Measurements from ENCODE around the gene CPPED1.
"Not testable (repeated sequence)": the region's sequence is repeated elsewhere in the genome, so short reads cannot be mapped to it uniquely, and the experiment has no call there.

Gene CPPED1

GRCh38 chr16:12815361-12815760, 11.7 kb upstream of the CPPED1 start:
- Mint-ChIP-seq H3K4me1 (ENCODE audit: low read depth) (peaks cover 76% of the 10 kb centered on the region), H3K27me3 (peaks cover 6% of the 10 kb centered on the region), H3K4me3 (no peak overlapping the region), H3K9me3 (peaks cover 6% of the 10 kb centered on the region), H3K27ac (peak overlapping the region; percentile 52), H3K36me3 (ENCODE audit: low read depth) (peaks cover under 1% of the 10 kb centered on the region)
- intact Hi-C loops (cut with micrococcal nuclease), result loop anchor here (5.0 kb wide), 1 partner anchor 243 kb away; no protein-coding TSS in a partner anchor

GRCh38 chr16:12813734-12814133, 10.0 kb upstream of the CPPED1 start:
- H3K36me3 Mint-ChIP-seq (ENCODE audit: low read depth); intact Hi-C loops (cut with micrococcal nuclease); H3K27me3 Mint-ChIP-seq; H3K4me3 Mint-ChIP-seq: not testable (repeated sequence)
- peaks cover 14% of the 10 kb centered on the region for H3K9me3 Mint-ChIP-seq
- peak overlapping the region; percentile 22 for H3K27ac Mint-ChIP-seq
- H3K4me1 Mint-ChIP-seq (ENCODE audit: low read depth), result peaks cover 81% of the 10 kb centered on the region

- peak overlapping the region; percentile 22 for H3K27ac Mint-ChIP-seq
- H3K4me3 Mint-ChIP-seq; H3K36me3 Mint-ChIP-seq (ENCODE audit: low read depth); intact Hi-C loops (cut with micrococcal nuclease); H3K27me3 Mint-ChIP-seq: not testable (repeated sequence)
- peaks cover 79% of the 10 kb centered on the region for H3K4me1 Mint-ChIP-seq (ENCODE audit: low read depth)
- H3K9me3 Mint-ChIP-seq, result peaks cover 14% of the 10 kb centered on the region
Observed at GRCh38 chr16:12813321-12813720, 9.6 kb upstream of the CPPED1 start.

GRCh38 chr16:12811441-12812383, 8.0 kb upstream of the CPPED1 start:
- Mint-ChIP-seq H3K36me3 (ENCODE audit: low read depth) (peaks cover 6% of the 10 kb centered on the region), H3K4me3 (no peak overlapping the region), H3K27me3 (peaks cover 2% of the 10 kb centered on the region), H3K9me3 (peaks cover 14% of the 10 kb centered on the region), H3K27ac (no peak overlapping the region), H3K4me1 (ENCODE audit: low read depth) (peaks cover 66% of the 10 kb centered on the region)
- intact Hi-C loops (cut with micrococcal nuclease), result no loop called here

- Mint-ChIP-seq H3K27ac (no peak overlapping the region), H3K36me3 (ENCODE audit: low read depth) (peaks cover 24% of the 10 kb centered on the region), H3K27me3 (peaks cover 2% of the 10 kb centered on the region), H3K4me1 (ENCODE audit: low read depth) (peaks cover 60% of the 10 kb centered on the region), H3K9me3 (peaks cover 5% of the 10 kb centered on the region), H3K4me3 (no peak overlapping the region)
- intact Hi-C loops (cut with micrococcal nuclease), result no loop called here
Observed at GRCh38 chr16:12805066-12805465, 1.4 kb upstream of the CPPED1 start.

- peaks cover 29% of the 10 kb centered on the region for H3K36me3 Mint-ChIP-seq (ENCODE audit: low read depth)
- H3K27ac Mint-ChIP-seq, result peak overlapping the region; percentile 89
- H3K9me3 Mint-ChIP-seq, result no peaks in the 10 kb centered on the region
- peaks cover 2% of the 10 kb centered on the region for H3K27me3 Mint-ChIP-seq
- H3K4me3 Mint-ChIP-seq, result peak overlapping the region; percentile 85
- peaks cover 60% of the 10 kb centered on the region for H3K4me1 Mint-ChIP-seq (ENCODE audit: low read depth)
- intact Hi-C loops (cut with micrococcal nuclease), result loop anchor here (5.0 kb wide), 1 partner anchor 347 kb away; no protein-coding TSS in a partner anchor
Observed at GRCh38 chr16:12804395-12804794, 708 bp upstream of the CPPED1 start.

- H3K27me3 Mint-ChIP-seq, result no peaks in the 10 kb centered on the region
- peaks cover 32% of the 10 kb centered on the region for H3K36me3 Mint-ChIP-seq (ENCODE audit: low read depth)
- H3K4me3 Mint-ChIP-seq, result peak overlapping the region; percentile 85
- peaks cover 58% of the 10 kb centered on the region for H3K4me1 Mint-ChIP-seq (ENCODE audit: low read depth)
- intact Hi-C loops (cut with micrococcal nuclease), result loop anchor here (5.0 kb wide), 1 partner anchor 345 kb away; no protein-coding TSS in a partner anchor
- no peaks in the 10 kb centered on the region for H3K9me3 Mint-ChIP-seq
- peak overlapping the region; percentile 89 for H3K27ac Mint-ChIP-seq
Observed at GRCh38 chr16:12802661-12803060, 1.0 kb downstream of the CPPED1 start.

GRCh38 chr16:12802048-12802447, 1.6 kb downstream of the CPPED1 start:
- H3K27me3 Mint-ChIP-seq, result no peaks in the 10 kb centered on the region
- peak overlapping the region; percentile 85 for H3K4me3 Mint-ChIP-seq
- H3K4me1 Mint-ChIP-seq (ENCODE audit: low read depth), result peaks cover 64% of the 10 kb centered on the region
- no peaks in the 10 kb centered on the region for H3K9me3 Mint-ChIP-seq
- peaks cover 39% of the 10 kb centered on the region for H3K36me3 Mint-ChIP-seq (ENCODE audit: low read depth)
- intact Hi-C loops (cut with micrococcal nuclease), result loop anchor here (5.0 kb wide), 1 partner anchor 345 kb away; no protein-coding TSS in a partner anchor
- H3K27ac Mint-ChIP-seq, result peak overlapping the region; percentile 89

- Mint-ChIP-seq H3K27ac (peak overlapping the region; percentile 89), H3K4me1 (ENCODE audit: low read depth) (peaks cover 69% of the 10 kb centered on the region), H3K27me3 (no peaks in the 10 kb centered on the region), H3K9me3 (no peaks in the 10 kb centered on the region), H3K4me3 (peak overlapping the region; percentile 85), H3K36me3 (ENCODE audit: low read depth) (peaks cover 43% of the 10 kb centered on the region)
- intact Hi-C loops (cut with micrococcal nuclease), result loop anchor here (1.0 to 5.0 kb wide), 2 partner anchors 15 to 344 kb away; no protein-coding TSS in a partner anchor
Observed at GRCh38 chr16:12801511-12802042, 2.1 kb downstream of the CPPED1 start.

GRCh38 chr16:12800817-12801216, 2.9 kb downstream of the CPPED1 start:
- Mint-ChIP-seq H3K36me3 (ENCODE audit: low read depth) (peaks cover 51% of the 10 kb centered on the region), H3K27ac (peak overlapping the region; percentile 89), H3K4me3 (peak overlapping the region; percentile 85), H3K27me3 (no peaks in the 10 kb centered on the region), H3K9me3 (no peaks in the 10 kb centered on the region), H3K4me1 (ENCODE audit: low read depth) (peaks cover 73% of the 10 kb centered on the region)
- intact Hi-C loops (cut with micrococcal nuclease), result loop anchor here (1.0 to 5.0 kb wide), 2 partner anchors 15 to 344 kb away; no protein-coding TSS in a partner anchor

- Mint-ChIP-seq H3K4me3 (peak overlapping the region; percentile 39), H3K27ac (peak overlapping the region; percentile 89), H3K36me3 (ENCODE audit: low read depth) (peaks cover 59% of the 10 kb centered on the region), H3K4me1 (ENCODE audit: low read depth) (peaks cover 73% of the 10 kb centered on the region)
- intact Hi-C loops (cut with micrococcal nuclease), result loop anchor here (5.0 kb wide), 1 partner anchor 343 kb away; no protein-coding TSS in a partner anchor
- not testable (repeated sequence) for H3K9me3 Mint-ChIP-seq, H3K27me3 Mint-ChIP-seq
Observed at GRCh38 chr16:12799996-12800395, 3.7 kb downstream of the CPPED1 start.

- peaks cover 62% of the 10 kb centered on the region for H3K4me1 Mint-ChIP-seq (ENCODE audit: low read depth)
- no peaks in the 10 kb centered on the region for H3K27me3 Mint-ChIP-seq
- H3K36me3 Mint-ChIP-seq (ENCODE audit: low read depth), result peaks cover 69% of the 10 kb centered on the region
- H3K9me3 Mint-ChIP-seq, result no peaks in the 10 kb centered on the region
- no peak overlapping the region for H3K4me3 Mint-ChIP-seq
- H3K27ac Mint-ChIP-seq, result peak overlapping the region; percentile 89
- intact Hi-C loops (cut with micrococcal nuclease), result no loop called here
Observed at GRCh38 chr16:12798846-12799245, 4.8 kb downstream of the CPPED1 start.

- intact Hi-C loops (cut with micrococcal nuclease), result no loop called here
- Mint-ChIP-seq H3K27ac (no peak overlapping the region), H3K9me3 (peaks cover 3% of the 10 kb centered on the region), H3K4me3 (no peak overlapping the region), H3K36me3 (ENCODE audit: low read depth) (peaks cover 70% of the 10 kb centered on the region), H3K4me1 (ENCODE audit: low read depth) (peaks cover 62% of the 10 kb centered on the region), H3K27me3 (no peaks in the 10 kb centered on the region)
Observed at GRCh38 chr16:12798171-12798570, 5.5 kb downstream of the CPPED1 start.

- no peak overlapping the region for H3K27ac Mint-ChIP-seq
- H3K4me3 Mint-ChIP-seq, result no peak overlapping the region
- H3K9me3 Mint-ChIP-seq, result peaks cover 13% of the 10 kb centered on the region
- H3K36me3 Mint-ChIP-seq (ENCODE audit: low read depth), result peaks cover 80% of the 10 kb centered on the region
- intact Hi-C loops (cut with micrococcal nuclease), result no loop called here
- no peaks in the 10 kb centered on the region for H3K27me3 Mint-ChIP-seq
- H3K4me1 Mint-ChIP-seq (ENCODE audit: low read depth), result peaks cover 61% of the 10 kb centered on the region
Observed at GRCh38 chr16:12796498-12796897, 7.2 kb downstream of the CPPED1 start.
